Activated CD8-positive, alpha-beta memory T cell treated with anti-CD3 and anti-CD28 coated beads for 36 hours (primary cell): ENCODE measurements around the gene XPOT. TPM values are rescaled to one million over a fixed set of nuclear protein-coding genes. Genes with fewer than 3 reads are reported as not detected.

Experiments
- CTCF ChIA-PET: fragments of 350-600 bp; sonication (Branson Sonifier 250); formaldehyde crosslinking; loops from one replicate; lab custom pipeline; 2021; ENCODE audit warnings: antibody characterized with exemption; lab: Charles Lee
- POLR2A ChIA-PET: fragments of 350-600 bp; sonication (Branson Sonifier 250); formaldehyde crosslinking; loops from one replicate; lab custom pipeline; 2021; ENCODE audit warnings: antibody characterized with exemption; lab: Charles Lee
- total RNA-seq, 2 experiments: library from RNA; stranded (reverse); gene quantifications; one replicate each; pipeline ENCODE4 v1.2.3, GENCODE V29; 2021

Gene XPOT
- total RNA-seq, 2 experiments from 2014 or later, result 163 to 174 TPM

DNA sequence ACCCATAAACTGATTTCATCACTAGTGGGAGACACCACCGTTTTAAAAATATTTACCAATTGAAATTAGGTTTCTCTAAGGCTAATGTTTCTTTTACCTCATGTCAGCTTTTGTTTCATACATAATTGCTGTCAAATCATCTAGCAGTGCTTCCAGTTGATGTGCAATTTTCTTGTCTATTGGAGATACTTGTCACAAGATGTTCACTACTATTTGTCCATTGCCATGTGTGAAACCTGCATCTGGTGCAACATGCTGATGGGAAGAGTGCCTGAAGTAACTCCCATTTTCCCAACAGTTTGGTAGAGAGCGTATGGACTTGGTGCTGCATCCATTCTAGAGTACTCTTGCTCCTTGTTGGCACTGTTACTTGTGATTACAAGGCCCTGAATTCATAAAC is 9.7 kb downstream of the XPOT start:
- POLR2A ChIA-PET, result no interaction called here
- CTCF ChIA-PET, result no interaction called here

DNA sequence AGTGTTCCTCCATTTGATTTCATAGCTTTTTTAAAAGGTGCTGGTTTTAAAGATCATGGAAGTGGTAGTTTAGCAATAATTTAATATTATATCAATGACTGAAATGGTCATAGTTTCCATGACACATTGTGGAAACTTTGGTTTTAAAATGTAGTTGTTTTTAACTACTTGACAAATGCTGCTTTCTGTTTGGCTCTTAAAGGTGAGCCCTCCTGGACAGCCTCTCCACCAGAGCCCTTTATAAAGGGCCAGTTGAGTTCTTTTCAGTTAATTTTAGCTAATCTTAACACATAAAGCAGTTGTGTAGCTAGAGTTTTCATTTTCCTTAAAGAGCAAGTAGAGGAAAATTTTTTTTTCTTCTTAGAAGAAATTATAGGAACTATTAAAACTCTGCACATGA is 14.0 kb downstream of the XPOT start:
- POLR2A ChIA-PET, result no interaction called here

DNA sequence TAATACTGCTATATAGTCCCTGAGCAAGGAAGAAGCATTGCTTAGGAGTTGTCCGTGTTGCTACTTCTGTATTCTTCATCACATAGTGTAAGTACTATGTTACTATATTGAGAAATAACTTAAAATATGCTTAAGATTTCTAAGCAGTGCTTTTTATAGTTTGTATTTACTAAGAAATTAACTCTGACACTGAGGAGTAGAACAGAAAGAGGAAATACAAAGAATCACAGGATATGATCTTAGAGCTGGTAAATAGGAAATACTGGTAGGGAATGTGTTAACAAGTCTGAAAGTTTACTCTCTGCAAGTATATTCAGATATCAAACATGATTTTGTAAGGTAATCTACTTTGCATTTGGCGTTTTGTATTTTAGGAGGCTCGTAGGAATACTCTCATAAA is 15.5 kb downstream of the XPOT start:
- ChIA-PET POLR2A (no interaction called here), CTCF (no interaction called here)

More for the DNA sequence above, 14.0 kb downstream of the XPOT start:
- CTCF ChIA-PET, result no interaction called here

DNA sequence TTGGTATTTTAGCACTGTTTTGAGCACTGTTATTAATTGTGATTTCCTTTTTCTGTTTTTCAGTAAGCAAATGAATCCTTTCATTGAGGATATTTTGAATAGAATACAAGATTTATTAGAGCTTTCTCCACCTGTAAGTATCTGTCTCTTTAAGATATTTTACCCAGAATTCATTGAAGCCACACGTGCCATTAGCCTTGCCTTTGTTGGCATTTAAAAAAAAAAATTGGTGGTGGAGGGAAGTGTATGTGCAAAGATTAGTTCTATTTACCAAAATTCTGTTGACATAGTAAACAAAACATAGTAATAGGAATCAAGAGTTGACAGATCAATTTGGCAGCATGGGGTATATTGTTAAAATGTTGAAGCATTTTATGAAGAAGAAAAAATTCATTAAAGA is 23.8 kb downstream of the XPOT start:
- ChIA-PET CTCF (no interaction called here), POLR2A (no interaction called here)

DNA sequence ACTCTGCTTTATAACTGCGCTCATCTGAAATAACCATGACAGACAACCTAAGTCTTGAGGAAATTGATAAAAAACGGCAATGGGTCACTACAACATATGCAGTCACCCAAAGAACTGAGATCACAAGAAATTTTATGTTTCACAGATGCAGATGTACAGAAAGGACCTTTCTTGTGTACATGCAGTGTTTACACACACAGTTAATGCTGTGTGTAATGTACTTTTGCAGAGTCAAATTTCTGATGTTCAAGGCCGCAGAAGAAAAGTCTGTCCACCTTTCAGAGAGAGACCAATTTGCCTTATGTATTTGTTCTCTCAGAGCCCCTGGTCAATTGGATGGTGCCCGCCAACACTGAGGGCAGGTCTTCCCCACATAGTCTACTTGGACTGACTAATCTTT is 24.8 kb downstream of the XPOT start:
- ChIA-PET CTCF (no interaction called here), POLR2A (no interaction called here)

DNA sequence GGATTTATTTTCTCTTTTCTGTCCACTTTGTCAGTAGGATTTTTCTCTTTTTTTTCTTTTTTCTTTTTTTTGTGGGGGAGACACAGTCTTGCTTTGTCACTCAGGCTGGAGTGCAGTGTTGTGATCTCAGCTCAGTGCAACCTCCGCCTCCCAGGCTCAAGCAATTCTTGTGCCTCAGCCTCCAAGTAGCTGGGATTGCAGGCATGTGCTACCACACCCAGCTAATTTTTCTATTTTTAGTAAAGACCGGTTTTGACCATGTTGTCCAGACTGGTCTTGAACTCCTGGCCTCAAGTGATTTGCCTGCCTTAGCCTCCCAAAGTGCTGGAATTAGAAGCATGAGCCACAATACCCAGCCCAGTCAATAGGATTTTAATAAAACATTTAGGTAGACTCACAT is 26.7 kb downstream of the XPOT start:
- ChIA-PET POLR2A (no interaction called here), CTCF (no interaction called here)

DNA sequence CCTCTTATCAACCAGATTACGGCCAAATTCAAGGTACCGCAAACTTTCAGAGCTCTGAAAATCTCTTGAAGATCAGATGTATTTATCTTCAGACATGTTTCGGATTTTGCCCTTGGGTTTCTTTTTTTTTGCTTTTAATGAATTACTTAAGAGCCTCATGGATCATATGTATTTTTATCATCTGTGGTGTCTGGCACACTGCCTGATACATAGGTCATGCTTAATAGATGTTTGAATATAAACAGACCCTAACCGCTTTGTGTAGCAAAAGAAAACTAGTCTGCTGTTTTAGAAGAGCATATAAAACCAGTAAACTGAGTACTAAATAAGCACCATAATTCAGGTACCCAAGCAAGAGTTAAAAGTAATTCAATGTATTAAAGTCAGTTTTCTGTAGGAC is 27.6 kb downstream of the XPOT start:
- ChIA-PET CTCF (no interaction called here), POLR2A (no interaction called here)

DNA sequence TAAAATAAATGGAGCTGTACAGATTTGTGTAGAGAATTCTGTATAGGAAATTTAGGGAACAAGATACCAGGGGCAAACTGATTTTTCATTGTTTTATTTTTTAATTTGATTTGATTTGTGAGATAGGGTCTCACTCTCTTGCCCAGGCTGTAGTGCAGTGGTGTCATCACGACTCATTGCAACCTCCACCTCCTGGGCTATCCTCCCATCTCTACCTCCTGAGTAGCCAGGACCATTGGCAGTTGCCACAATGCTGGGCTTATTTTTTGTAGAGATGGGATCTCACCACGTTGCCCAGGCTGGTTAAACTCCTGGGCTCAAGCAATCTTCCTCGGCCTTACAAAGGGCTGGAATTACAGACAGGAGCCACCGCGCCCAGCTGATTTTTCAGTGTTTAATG is 29.7 kb downstream of the XPOT start:
- CTCF ChIA-PET, result no interaction called here
- POLR2A ChIA-PET, result no interaction called here

DNA sequence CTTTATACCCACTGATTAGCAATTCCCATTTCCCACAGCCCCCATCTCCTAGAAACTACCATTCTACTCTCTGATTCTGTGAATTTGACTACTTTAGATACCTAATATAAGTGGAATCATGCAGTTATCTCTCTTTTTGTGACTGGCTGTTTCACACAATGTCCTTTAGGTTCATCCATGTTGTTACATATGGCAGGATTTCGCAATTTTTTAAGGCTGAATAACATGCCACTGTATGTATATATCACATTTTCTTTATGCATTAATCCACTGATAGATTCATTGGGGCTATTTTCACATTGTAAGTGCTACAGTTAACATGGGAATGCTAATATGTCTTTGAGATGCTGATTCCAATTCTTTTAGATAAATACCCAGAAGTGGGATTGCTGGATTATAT is 35.9 kb downstream of the XPOT start:
- ChIA-PET CTCF (no interaction called here), POLR2A (interaction anchor here (0.6 kb wide), 1 partner anchor 17 kb away, joined by 3 read pairs; no protein-coding TSS in a partner anchor)

DNA sequence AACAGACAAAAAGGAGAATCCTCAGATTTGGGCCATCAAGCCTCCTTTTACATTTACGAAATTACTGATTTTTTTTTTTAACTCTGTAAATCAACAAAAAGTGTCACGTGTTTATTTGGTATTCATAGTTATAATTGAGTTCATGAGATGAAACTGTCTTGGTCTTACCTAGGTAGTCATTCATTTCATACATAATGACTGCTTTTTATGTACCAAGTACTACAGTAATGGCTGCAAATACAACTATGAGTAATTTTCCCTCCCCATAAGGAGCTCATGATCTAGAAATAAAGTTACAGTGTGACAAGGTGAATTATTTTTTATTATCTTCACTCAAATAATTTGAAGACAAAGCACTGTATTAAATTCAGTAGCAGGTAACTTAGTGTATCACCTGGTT is 41.3 kb downstream of the XPOT start:
- POLR2A ChIA-PET, result no interaction called here
- CTCF ChIA-PET, result no interaction called here

DNA sequence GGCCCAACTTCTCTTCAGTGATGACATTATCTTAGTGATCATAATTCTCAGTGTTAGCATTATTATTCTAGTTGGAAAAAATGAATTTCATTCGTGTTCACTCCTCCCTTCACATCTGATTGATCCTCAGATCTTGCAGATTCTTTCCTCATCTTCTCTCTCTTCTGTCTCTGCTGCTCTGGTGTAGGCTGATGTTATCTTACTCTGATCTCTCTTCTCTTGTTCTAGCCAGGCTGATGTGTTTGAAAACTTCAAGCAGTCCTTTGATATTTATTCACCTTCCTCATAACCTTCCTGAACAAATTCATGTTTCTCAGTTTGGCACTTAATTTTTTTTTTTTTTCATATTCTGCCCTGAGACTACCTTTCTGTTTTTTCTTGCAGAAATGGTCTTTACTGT is 42.1 kb downstream of the XPOT start:
- POLR2A ChIA-PET, result no interaction called here
- CTCF ChIA-PET, result no interaction called here

DNA sequence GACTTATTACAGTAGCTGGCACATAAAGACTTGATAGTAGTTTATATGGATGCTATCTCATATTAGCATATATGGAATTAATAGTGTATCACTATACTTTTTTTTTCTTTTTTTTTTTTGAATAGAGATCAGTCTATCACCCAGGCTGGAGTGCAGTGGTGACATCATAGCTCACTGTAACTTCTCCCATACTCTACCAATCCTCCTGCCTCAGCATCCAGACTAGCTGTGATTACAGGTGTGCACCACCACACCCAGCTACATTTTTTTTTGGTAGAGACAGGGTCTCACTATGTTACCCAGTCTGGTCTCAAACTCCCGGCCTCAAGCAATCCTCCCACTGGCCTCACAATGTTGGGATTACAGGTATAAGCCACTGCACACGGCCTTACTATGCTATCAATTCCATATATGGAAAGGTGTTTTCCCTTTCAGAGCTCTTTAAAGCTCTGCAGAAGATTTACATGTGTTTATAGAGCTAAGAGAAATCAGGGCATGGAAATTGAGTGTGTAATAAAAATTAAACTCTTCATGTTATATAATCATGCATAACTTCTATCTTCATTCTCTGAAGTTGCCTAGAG is 46.0 kb downstream of the XPOT start:
- POLR2A ChIA-PET, result interaction anchor here (0.9 to 1.8 kb wide), 3 partner anchors 9 to 46 kb away, joined by 3 to 6 read pairs (median 3); partner anchors contain the start of gene XPOT
- CTCF ChIA-PET, result interaction anchor here (1.2 kb wide), 1 partner anchor 14 kb away, joined by 3 read pairs; no protein-coding TSS in a partner anchor

DNA sequence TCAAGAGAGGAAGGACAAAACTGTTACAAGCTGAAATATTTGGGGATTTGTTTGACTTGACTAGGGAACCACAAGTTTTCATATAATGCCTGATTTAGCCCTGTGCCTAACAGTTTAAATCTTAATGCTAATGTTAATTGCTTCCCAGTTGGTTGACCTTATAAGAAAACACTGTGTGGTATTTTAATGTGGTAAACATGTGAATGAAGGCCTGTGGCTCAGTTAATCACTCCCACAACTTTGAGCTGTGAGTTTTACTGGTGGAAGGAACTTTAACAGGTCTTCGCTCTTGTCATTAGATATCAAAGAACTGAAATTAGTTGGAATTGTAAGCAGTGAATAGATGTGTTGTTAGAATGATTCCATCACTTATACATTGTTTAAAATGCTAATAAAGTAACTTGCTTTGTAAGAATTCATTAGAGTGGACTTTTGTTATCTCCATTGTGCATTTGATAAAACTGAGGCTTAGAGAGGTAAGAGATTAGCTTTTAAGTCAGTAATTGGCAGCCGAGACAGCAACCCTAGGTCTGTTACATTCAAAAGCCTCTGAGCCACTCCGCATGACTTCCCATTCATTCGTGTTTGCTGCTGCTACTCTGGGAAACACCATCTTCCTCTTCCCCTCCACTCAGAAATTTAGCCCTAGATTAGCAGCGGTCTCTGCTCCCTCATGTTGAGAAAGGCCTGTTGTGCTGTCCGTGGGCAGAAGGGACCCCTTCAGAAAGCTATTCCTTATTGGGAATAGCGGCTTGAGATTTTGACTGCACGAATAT is 46.7 kb downstream of the XPOT start:
- ChIA-PET CTCF (interaction anchor here (1.2 kb wide), 1 partner anchor 15 kb away, joined by 3 read pairs; no protein-coding TSS in a partner anchor), POLR2A (interaction anchor here (1.2 to 1.8 kb wide), 2 partner anchors 10 to 47 kb away, joined by 3 to 6 read pairs; partner anchors contain the start of gene XPOT)

DNA sequence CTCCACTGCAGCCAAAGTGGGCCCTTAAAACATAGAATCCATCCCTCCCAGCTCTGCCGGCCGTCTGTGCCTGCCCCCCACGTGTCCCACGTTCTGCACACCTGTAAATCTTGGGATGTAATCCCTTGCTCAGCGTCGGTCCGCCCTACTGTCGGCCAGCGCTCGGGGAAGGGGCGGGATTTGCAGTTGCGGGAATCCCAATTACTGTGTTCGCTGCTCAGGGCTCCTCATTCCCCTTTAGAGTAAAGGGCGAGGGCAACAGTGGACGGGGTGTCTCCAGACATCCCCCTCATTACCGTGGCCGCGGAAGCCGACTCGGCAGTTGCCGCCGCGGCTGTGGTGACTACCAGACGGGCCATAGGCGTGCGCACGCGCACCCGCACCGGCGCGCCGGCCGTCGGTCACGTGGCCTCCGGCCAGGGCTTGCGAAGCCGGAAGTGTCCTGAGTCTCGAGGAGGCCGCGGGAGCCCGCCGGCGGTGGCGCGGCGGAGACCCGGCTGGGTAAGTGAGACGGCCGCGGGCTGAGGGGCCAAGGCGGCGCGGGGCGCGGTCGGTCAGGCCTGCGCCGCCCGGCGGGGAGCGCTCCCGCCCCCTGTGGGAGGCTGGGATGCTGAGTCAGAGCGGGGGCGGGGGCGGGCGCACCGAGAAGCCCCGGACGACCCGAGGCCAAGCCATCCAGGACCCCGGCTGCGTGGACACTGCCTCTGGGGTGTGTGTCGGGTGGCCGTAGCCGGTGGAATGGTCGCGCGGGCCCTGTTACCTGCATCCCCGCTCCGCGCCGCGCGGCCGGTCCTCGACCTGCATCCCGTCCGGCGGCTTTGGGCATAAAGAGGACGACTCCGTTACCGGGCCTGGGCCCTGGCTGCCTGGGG is 47.7 kb downstream of the XPOT start, which contains the start of gene TBK1:
Gene TBK1, plus strand, starts transcription at position 434 of the 872 bp plus-strand sequence. CDS start 3,751 bp downstream, outside the sequence.
- POLR2A ChIA-PET, result no interaction called here

DNA sequence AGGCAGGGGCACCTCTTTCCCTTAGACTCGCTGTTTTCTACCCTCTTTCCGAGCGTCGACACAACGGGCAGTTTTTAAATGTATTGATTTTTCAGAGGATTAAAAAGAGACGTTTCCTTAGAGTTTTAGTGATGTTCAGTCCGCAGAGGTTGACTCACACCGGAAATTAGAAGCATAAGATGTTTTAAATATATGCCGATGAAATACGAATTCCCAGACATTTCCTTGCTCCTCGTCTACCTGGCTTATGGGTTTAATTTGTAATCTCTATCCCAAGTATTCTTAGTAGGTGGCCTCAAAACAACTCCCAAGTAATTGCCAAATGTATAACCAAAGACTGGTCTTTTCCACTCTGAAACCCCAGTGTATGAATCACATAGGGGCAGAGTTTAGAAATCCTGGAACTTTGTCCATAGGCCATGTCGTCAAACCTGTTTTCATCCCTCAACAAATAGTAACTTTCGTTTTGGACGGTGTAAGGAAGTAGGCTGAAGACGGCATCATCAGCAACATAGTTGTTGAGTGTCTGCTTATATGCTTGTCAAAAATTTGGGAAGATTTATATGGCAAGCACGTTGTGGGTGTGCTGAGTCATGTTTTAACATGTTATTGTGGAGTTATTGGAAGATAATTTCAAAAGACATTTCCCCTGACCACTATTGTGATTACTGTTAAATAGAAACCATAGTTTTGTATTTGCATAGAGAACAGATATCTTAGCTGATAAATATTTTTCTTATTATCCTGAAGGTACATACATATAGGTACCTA is 48.6 kb downstream of the XPOT start:
- ChIA-PET POLR2A (interaction anchor here (0.6 kb wide), 1 partner anchor 45 kb away, joined by 3 read pairs; no protein-coding TSS in a partner anchor), CTCF (no interaction called here)

More for the DNA sequence above, 47.7 kb downstream of the XPOT start, which contains the start of gene TBK1:
- CTCF ChIA-PET, result interaction anchor here (1.2 kb wide), 1 partner anchor 16 kb away, joined by 3 read pairs; no protein-coding TSS in a partner anchor

DNA sequence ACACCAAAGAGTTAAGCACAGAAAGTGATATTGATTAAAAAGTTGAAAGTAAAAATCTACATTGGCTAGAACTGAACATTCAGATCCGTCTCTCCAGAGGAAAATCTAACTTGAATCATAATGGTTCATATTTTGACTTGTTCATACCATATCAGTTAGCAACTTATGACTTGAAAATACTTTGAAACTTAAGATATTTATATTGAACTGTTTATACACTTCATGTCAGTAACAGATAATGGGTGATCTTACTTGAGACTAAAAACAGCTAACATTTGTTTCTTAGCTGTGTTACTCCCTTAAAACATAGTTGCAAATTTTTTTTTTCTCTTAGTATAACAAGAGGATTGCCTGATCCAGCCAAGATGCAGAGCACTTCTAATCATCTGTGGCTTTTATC is 51.3 kb downstream of the XPOT start:
- CTCF ChIA-PET, result no interaction called here
- POLR2A ChIA-PET, result no interaction called here

DNA sequence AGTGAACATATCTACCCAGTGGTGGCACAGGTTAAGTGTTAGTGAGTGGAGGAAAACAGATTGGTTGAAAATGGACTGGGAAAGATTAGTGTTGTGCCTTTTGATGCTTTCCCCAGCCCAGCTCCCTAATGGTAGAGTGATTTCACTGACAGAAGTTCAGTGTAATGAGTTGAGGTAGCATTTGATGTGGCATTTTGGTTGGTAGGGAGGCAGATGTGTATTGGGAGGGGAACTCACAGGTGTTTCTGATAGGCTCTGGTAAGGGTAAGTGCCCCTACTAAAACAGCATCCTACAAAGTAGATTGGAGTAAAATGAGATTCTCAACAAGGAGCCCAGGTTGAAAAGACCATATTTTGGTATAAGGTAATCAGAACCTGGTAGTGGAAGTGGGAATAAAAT is 51.9 kb downstream of the XPOT start:
- POLR2A ChIA-PET, result no interaction called here
- CTCF ChIA-PET, result no interaction called here

DNA sequence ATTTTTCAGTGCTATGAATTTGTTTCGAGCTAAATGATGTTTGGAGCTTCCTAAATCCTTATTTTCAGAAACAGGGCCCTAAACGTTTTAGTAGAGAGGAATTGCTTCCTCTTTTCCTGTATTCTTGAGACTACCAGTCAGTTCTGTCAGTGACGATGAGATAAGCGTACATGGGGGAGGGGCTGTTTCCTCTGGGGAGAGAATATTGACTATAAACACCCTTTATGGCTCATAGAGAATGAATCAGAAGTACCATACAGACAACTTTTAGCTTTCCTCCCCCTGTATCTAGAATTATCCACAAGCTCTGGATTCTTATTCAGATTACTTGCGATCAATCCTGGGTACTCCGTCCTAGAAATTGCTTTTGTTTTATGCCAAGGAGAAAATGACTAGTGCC is 52.8 kb downstream of the XPOT start:
- ChIA-PET POLR2A (no interaction called here), CTCF (no interaction called here)

DNA sequence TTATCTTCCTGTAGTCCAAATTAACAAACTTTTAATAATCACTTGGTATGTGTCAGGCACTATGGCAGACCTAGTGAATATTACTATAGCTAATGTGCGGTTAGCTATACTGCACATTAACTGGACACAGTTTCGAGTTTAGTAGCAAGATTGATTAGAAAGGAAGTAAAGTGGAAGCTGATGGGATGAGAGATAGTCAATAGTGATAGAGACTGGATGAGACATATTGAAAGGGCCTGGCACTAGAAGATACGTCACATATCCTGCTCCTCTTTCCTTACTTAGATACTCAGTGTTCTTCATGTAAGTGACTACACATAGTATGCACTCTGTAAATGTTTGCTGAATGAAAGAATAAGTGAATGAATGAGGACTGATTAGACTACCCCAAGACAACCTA is 53.3 kb downstream of the XPOT start:
- CTCF ChIA-PET, result no interaction called here
- POLR2A ChIA-PET, result no interaction called here
